ENCODE data around the gene ANKRD23. TPM values are rescaled to one million over a fixed set of nuclear protein-coding genes. Genes with fewer than 3 reads are reported as not detected.
A peak's percentile ranks its signal among the peaks of the same experiment; 100 is the strongest.
"Not testable (repeated sequence)": the region's sequence is repeated elsewhere in the genome, so short reads cannot be mapped to it uniquely, and the experiment has no call there.

ANKRD23 gene
- total RNA-seq, 1 experiment from 2014 or later = 8.9 TPM

DNA sequence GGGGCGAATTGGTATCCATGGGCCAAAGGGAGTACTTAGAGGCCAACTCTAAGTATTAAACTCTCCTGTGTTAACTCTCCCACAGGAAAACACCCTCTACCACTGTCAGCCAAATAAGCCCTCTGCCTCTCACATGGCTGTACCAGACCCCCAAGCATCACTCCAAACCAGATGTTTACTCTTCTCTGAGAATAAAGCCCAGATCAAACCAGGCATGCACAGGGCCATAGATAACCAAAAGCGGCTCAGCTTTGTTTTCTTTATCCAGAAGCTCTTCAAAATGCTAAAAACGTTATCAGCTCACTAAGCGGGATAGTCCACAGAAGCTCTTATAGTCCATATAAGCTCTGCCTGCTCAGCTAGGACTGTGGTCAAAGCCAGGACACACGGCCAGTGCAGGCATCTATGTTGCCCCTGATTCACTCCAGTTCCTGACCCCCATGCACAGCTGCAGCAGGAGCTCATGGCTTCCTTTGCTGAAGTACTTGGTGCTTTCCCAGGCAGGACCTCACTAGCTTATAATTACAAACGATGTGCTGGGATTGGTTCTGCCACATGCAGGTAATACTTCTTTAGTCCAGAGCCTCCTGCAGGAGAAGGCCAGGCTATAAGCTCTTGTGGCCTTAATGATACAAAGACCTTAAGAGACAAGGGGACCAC, 47.0 kb upstream of the ANKRD23 start:
- POLR2A ChIA-PET (ENCODE audit: unreplicated experiment) = interaction anchor here (0.7 kb wide), 1 partner anchor 36 kb away, joined by 5 read pairs; no protein-coding TSS in a partner anchor
- Histone ChIP-seq H3K9me2 (ENCODE audit: insufficient read depth) (no peaks in the 10 kb centered on the region), H3K4me2 (peak overlapping the region; percentile 13; the same call in 1 of the 2 replicates), H3K27me3 (ENCODE audit: insufficient read depth, low read depth) (no peaks in the 10 kb centered on the region), H3K36me3 (ENCODE audit: low read depth) (no peaks in the 10 kb centered on the region), H4K20me1 (ENCODE audit: insufficient read depth) (no peaks in the 10 kb centered on the region), H3K4me3 (no peak overlapping the region), H3K27ac (no peak overlapping the region), H3F3A (ENCODE audit: insufficient read depth, low read depth) (peaks cover 36% of the 10 kb centered on the region), H3K4me1 (replicated peaks; ENCODE audit: insufficient read depth) (peaks cover 57% of the 10 kb centered on the region), H2AFZ (no peak overlapping the region), H3K79me2 (ENCODE audit: low read depth) (no peaks in the 10 kb centered on the region), H3K9me3 (ENCODE audit: insufficient read depth, low read depth) (no peaks in the 10 kb centered on the region)
- intact Hi-C loops (cut with micrococcal nuclease; ENCODE audit: unreplicated experiment) = no loop called here
- no TSS peak for BruUV-seq (replicated peaks)
- CTCF ChIA-PET = interaction anchor here (1.6 kb wide), 1 partner anchor 33 kb away, joined by 7 read pairs; the partner anchor contains the start of gene ANKRD39
- TF ChIP-seq EZH2 (IDR thresholded peaks at IDR 0.05; ENCODE audit: low read depth) = no peak
- TF ChIP-seq CTCF (conservative IDR thresholded peaks at IDR 0.05) = no peak
- DNase-seq = no peak

DNA sequence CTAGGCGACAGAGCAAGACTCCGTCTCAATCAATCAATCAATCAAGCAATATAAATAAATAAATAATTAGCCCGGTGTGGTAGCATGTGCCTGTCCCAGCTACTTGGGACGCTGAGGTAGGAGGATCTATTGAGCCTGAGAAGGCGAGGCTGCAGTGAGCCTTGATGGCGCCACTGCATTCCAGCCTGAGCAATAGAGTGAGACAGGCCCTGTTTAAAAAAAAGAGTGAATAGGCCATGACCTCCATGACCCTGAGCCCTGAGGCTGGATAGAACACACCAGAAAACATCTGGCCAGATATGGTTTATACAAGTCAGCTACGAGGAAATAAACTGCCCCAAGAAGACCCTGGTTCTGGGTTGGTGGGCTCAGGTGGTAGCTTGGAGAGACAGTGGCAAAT, 46.4 kb upstream of the ANKRD23 start:
- no peaks in the 10 kb centered on the region for H3K27me3 ChIP-seq (ENCODE audit: insufficient read depth, low read depth)
- no peaks in the 10 kb centered on the region for H4K20me1 ChIP-seq (ENCODE audit: insufficient read depth)
- H2AFZ ChIP-seq = no peak overlapping the region
- TF ChIP-seq CTCF (conservative IDR thresholded peaks at IDR 0.05) = no peak
- no peak for TF ChIP-seq EZH2 (IDR thresholded peaks at IDR 0.05; ENCODE audit: low read depth)
- no TSS peak for BruUV-seq (replicated peaks)
- H3K27ac ChIP-seq = no peak overlapping the region
- intact Hi-C loops (cut with micrococcal nuclease; ENCODE audit: unreplicated experiment) = no loop called here
- H3K4me3 ChIP-seq = no peak overlapping the region
- H3K36me3 ChIP-seq (ENCODE audit: low read depth) = no peaks in the 10 kb centered on the region
- H3F3A ChIP-seq (ENCODE audit: insufficient read depth, low read depth) = peaks cover 35% of the 10 kb centered on the region
- H3K79me2 ChIP-seq (ENCODE audit: low read depth) = no peaks in the 10 kb centered on the region
- POLR2A ChIA-PET (ENCODE audit: unreplicated experiment) = no interaction called here
- no peak overlapping the region for H3K4me2 ChIP-seq
- H3K9me2 ChIP-seq (ENCODE audit: insufficient read depth) = no peaks in the 10 kb centered on the region
- CTCF ChIA-PET = interaction anchor here (0.6 to 1.6 kb wide), 2 partner anchors 22 to 32 kb away, joined by 5 to 7 read pairs; partner anchors contain the start of gene ANKRD39
- peaks cover 57% of the 10 kb centered on the region for H3K4me1 ChIP-seq (replicated peaks; ENCODE audit: insufficient read depth)
- no peaks in the 10 kb centered on the region for H3K9me3 ChIP-seq (ENCODE audit: insufficient read depth, low read depth)
- DNase-seq = no peak

- intact Hi-C loops (cut with micrococcal nuclease; ENCODE audit: unreplicated experiment); CTCF ChIA-PET: not testable (repeated sequence)
Observed at GRCh38 chr2:96889502-96889901, 45.7 kb upstream of the ANKRD23 start.

More at GRCh38 chr2:96889502-96889901, 45.7 kb upstream of the ANKRD23 start:
- BruUV-seq (replicated peaks); H3K9me3 ChIP-seq (ENCODE audit: insufficient read depth, low read depth); H4K20me1 ChIP-seq (ENCODE audit: insufficient read depth); H3K79me2 ChIP-seq (ENCODE audit: low read depth); H3K9me2 ChIP-seq (ENCODE audit: insufficient read depth); H3K27me3 ChIP-seq (ENCODE audit: insufficient read depth, low read depth); H3K27ac ChIP-seq; H2AFZ ChIP-seq; POLR2A ChIA-PET (ENCODE audit: unreplicated experiment); H3K36me3 ChIP-seq (ENCODE audit: low read depth); DNase-seq; H3K4me3 ChIP-seq: not testable (repeated sequence)
- Histone ChIP-seq H3K4me1 (replicated peaks; ENCODE audit: insufficient read depth) (peaks cover 59% of the 10 kb centered on the region), H3F3A (ENCODE audit: insufficient read depth, low read depth) (peaks cover 38% of the 10 kb centered on the region), H3K4me2 (peak overlapping the region; percentile 77; the same call in 1 of the 2 replicates)
